Transverse colon (tissue), 4 donors: ENCODE results near the gene ILKAP. TPM values are rescaled to one million over a fixed set of nuclear protein-coding genes. Genes with fewer than 3 reads are reported as not detected.

ENCODE experiments used
- DNase-seq: peaks from one replicate; pipeline ENCODE4 v3.0.0-alpha.2; 2019
- H3K27ac ChIP-seq, 4 donors: fragments of 200-600 bp; sonication (generic); 2 replicates each; pipeline ENCODE4 v1.5.1; 2016 to 2018; ENCODE audit warnings: inconsistent platforms in 4 of 4
- H3K27me3 ChIP-seq: fragments of 200-600 bp; sonication (generic); 2 replicates; pipeline ENCODE4 v1.5.1; 2017; ENCODE audit warnings: inconsistent platforms
- H3K36me3 ChIP-seq, 4 donors: fragments of 200-600 bp; sonication (generic); 2 replicates each; pipeline ENCODE4 v1.5.1; 2017 to 2019; ENCODE audit warnings: inconsistent platforms in 4 of 4
- H3K4me1 ChIP-seq, 4 donors: fragments of 200-600 bp; sonication (generic); 2 replicates each; pipeline ENCODE4 v1.5.1; 2017 to 2020; ENCODE audit warnings: inconsistent platforms in 4 of 4
- H3K4me3 ChIP-seq, 4 donors: fragments of 200-600 bp; sonication (generic); 1 replicate in 1 of 4; 2 replicates in 3 of 4; pipeline versions ENCODE4 v1.5.1 to v1.6.1; 2017 to 2019; ENCODE audit warnings: inconsistent platforms in 4 of 4
- H3K9me3 ChIP-seq, 2 donors: fragments of 200-600 bp; sonication (generic); 2 replicates each; pipeline ENCODE4 v1.5.1; 2017 to 2019; ENCODE audit warnings: inconsistent platforms in 2 of 2
- CTCF ChIP-seq, 5 experiments: fragments of 200-600 bp in 3 of 5; fragments of 450-650 bp in 2 of 5; sonication (generic) in 3 of 5; IDR thresholded peaks; 1 replicate in 2 of 5; 2 replicates in 3 of 5; pipeline ENCODE4 v1.5.1; 2016 to 2017; ENCODE audit warnings: antibody characterized with exemption in 5 of 5, inconsistent platforms in 3 of 5, mild to moderate bottlenecking in 2 of 5, moderate library complexity in 1 of 5
- EP300 ChIP-seq: sonication (generic); formaldehyde crosslinking; IDR thresholded peaks from one replicate; pipeline ENCODE4 v1.6.1; 2017; ENCODE audit warnings: antibody characterized with exemption, low read depth
- POLR2A ChIP-seq: fragments of 450-650 bp; IDR thresholded peaks from one replicate; pipeline ENCODE4 v1.6.1; 2016; ENCODE audit warnings: antibody characterized with exemption, mild to moderate bottlenecking, moderate library complexity
- POLR2AphosphoS5 ChIP-seq, 3 donors: sonication (generic); formaldehyde crosslinking; IDR thresholded peaks; one replicate each; pipeline ENCODE4 v1.6.1; 2016; ENCODE audit warnings: antibody characterized with exemption in 3 of 3
- WGBS, 2 donors: methylation state at CpG; one replicate each; pipeline ENCODE4 v1.1.5; 2018; ENCODE audit warnings: low coverage in 1 of 2; 5-methylcytosine and 5-hydroxymethylcytosine counted together
- in situ Hi-C, 4 donors: fragments of 200-750 bp; cut with MboI; loops; one replicate each; pipeline versions ENCODE4 v1.15.0 to v1.15.1; 2017; ENCODE audit warnings: low sequenced_read_pairs in 3 of 4, low pct_ligation_motif_present in 1 of 4, low pct_unique_long_range_greater_than_20kb in 1 of 4
- intact Hi-C: fragments of 100-400 bp; cut with DNase I; formaldehyde crosslinking; loops from one replicate; pipeline ENCODE4 v1.15.1; 2023; ENCODE audit warnings: low total_unique reads
- total RNA-seq, 4 donors: library from RNA; depleted of rRNA; stranded (reverse); fragments of >200 nt; gene quantifications; one replicate each; pipeline ENCODE4 v1.1.0, GENCODE V29; 2016

The ILKAP gene
- total RNA-seq, 4 donors from 2014 or later: 16.3 to 40.0 (median 32.1) TPM

- DNase-seq: no peak
- no peak overlapping the region for H3K4me3 ChIP-seq
- peaks cover 0 to 7% (median 0%) of the 10 kb centered on the region in 4 donors for H3K4me1 ChIP-seq
- in situ Hi-C loops: no loop called here
- H3K9me3 ChIP-seq: no peaks in the 10 kb centered on the region
- H3K27me3 ChIP-seq: no peaks in the 10 kb centered on the region
- no peak for TF ChIP-seq POLR2AphosphoS5 (IDR thresholded peaks at IDR 0.05)
- TF ChIP-seq CTCF (IDR thresholded peaks at IDR 0.05): no peak
- TF ChIP-seq EP300: no peak
- TF ChIP-seq POLR2A: no peak
- H3K36me3 ChIP-seq: no peaks in the 10 kb centered on the region
- H3K27ac ChIP-seq: no peak overlapping the region
- WGBS, 2 donors: 62 to 69% methylated on average over 2 of the region's 2 CpGs
- intact Hi-C loops: no loop called here
Observed at GRCh38 chr2:238126338-238126737, 77.2 kb downstream of the ILKAP start.

GRCh38 chr2:238125127-238125885 lies 78.2 kb downstream of the ILKAP start:
- no peaks in the 10 kb centered on the region for H3K9me3 ChIP-seq
- TF ChIP-seq CTCF (IDR thresholded peaks at IDR 0.05) (no peak), EP300 (no peak), POLR2AphosphoS5 (IDR thresholded peaks at IDR 0.05) (no peak)
- no peaks in the 10 kb centered on the region for H3K36me3 ChIP-seq
- no peak for DNase-seq
- H3K27me3 ChIP-seq: peaks cover 8% of the 10 kb centered on the region
- H3K4me3 ChIP-seq: no peak overlapping the region
- H3K4me1 ChIP-seq: peaks cover 0 to 7% (median 0%) of the 10 kb centered on the region in 4 donors
- WGBS, 2 donors: 86% methylated on average over 15 of the region's 20 CpGs; no CpG with 5 or more reads in 1 of the 2 donors
- intact Hi-C loops: no loop called here
- no peak overlapping the region for H3K27ac ChIP-seq
- in situ Hi-C loops: no loop called here

DNA sequence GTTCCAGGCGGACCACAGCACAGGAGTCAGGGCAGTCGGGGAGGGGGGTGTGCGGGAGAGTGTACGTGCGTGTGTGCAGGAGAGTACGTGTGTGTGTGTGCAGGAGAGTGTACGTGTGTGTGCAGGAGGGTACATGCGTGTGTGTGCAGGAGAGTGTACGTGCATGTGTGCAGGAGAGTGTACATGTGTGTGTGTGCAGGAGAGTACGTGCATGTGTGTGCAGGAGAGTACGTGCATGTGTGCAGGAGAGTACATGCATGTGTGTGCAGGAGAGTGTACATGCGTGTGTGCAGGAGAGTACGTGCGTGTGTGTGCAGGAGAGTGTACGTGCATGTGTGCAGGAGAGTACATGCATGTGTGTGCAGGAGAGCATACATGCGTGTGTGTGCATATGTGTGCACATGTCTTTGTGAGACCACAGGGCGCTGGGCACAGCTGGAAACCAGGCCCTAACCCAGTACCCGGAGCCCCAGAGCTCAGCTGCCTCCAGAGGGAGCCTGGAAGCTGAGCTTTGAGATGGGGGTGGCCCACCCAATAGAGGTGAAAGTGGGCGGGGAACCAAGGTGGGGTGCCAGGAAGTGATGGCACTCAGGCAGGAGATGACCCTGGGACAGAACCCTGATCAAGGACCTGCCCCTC lies 78.9 kb downstream of the ILKAP start:
- intact Hi-C loops: no loop called here
- H3K27me3 ChIP-seq: peaks cover 8% of the 10 kb centered on the region
- no peak for DNase-seq
- in situ Hi-C loops: no loop called here
- TF ChIP-seq POLR2AphosphoS5 (IDR thresholded peaks at IDR 0.05) (no peak), POLR2A (no peak)
- H3K4me1 ChIP-seq: peaks cover 0 to 7% (median 0%) of the 10 kb centered on the region in 4 donors
- H3K9me3 ChIP-seq: no peaks in the 10 kb centered on the region
- no peaks in the 10 kb centered on the region for H3K36me3 ChIP-seq
- WGBS, 2 donors: 86 to 92% methylated on average over 9 to 19 of the region's 19 CpGs
- H3K4me3 ChIP-seq: no peak overlapping the region
- no peak overlapping the region for H3K27ac ChIP-seq

- DNase-seq: no peak
- no peak overlapping the region for H3K27ac ChIP-seq
- no peak for TF ChIP-seq EP300
- TF ChIP-seq CTCF (IDR thresholded peaks at IDR 0.05): no peak
- TF ChIP-seq POLR2A: no peak
- TF ChIP-seq POLR2AphosphoS5 (IDR thresholded peaks at IDR 0.05): no peak
- WGBS, 2 donors: 77% methylated on average over 14 of the region's 14 CpGs; no CpG with 5 or more reads in 1 of the 2 donors
- no peak overlapping the region for H3K4me3 ChIP-seq
- in situ Hi-C loops: no loop called here
- peaks cover 8% of the 10 kb centered on the region for H3K27me3 ChIP-seq
- peaks cover 0 to 7% (median 0%) of the 10 kb centered on the region in 4 donors for H3K4me1 ChIP-seq
- H3K9me3 ChIP-seq: no peaks in the 10 kb centered on the region
- no peaks in the 10 kb centered on the region for H3K36me3 ChIP-seq
- intact Hi-C loops: no loop called here
Observed at GRCh38 chr2:238123991-238124470, 79.5 kb downstream of the ILKAP start.
